Measurements from ENCODE around the gene TMEM223.

The TMEM223 gene

DNA sequence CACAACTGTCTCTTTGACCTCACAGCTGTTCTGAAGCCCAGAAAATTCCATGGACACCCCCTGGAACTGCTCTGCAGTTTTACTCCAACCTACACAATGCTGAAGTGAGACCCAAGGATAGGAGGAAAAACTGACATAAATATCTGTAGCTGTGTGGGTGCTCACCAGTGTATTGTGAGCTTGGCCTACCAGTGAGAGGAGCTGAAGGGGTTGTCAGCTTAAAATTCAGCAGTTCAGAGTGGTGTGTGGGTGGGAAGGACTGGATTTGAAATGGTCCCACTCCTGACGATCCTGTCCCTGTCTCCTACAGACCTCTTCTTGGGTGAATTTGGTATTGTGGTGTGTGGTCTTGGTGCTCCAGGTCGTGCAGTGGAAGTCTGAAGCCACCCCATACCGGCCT is 2.2 kb downstream of the TMEM223 start:
- TF ChIP-seq, protein P1, sequence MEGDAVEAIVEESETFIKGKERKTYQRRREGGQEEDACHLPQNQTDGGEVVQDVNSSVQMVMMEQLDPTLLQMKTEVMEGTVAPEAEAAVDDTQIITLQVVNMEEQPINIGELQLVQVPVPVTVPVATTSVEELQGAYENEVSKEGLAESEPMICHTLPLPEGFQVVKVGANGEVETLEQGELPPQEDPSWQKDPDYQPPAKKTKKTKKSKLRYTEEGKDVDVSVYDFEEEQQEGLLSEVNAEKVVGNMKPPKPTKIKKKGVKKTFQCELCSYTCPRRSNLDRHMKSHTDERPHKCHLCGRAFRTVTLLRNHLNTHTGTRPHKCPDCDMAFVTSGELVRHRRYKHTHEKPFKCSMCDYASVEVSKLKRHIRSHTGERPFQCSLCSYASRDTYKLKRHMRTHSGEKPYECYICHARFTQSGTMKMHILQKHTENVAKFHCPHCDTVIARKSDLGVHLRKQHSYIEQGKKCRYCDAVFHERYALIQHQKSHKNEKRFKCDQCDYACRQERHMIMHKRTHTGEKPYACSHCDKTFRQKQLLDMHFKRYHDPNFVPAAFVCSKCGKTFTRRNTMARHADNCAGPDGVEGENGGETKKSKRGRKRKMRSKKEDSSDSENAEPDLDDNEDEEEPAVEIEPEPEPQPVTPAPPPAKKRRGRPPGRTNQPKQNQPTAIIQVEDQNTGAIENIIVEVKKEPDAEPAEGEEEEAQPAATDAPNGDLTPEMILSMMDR (IDR thresholded peaks at IDR 0.05) = no peak

- TF ChIP-seq, protein P1 (IDR thresholded peaks at IDR 0.05) = no peak
Measured at GRCh38 chr11:62788991-62789390, 2.8 kb downstream of the TMEM223 start.

GRCh38 chr11:62787005-62787759 is 4.6 kb downstream of the TMEM223 start, which contains the start of gene TMEM179B:
TSS of gene TMEM179B (plus strand) at chr11:62787402. CDS start at chr11:62787432, 30 bp downstream.
- TF ChIP-seq, protein P1 (IDR thresholded peaks at IDR 0.05) = no peak

DNA sequence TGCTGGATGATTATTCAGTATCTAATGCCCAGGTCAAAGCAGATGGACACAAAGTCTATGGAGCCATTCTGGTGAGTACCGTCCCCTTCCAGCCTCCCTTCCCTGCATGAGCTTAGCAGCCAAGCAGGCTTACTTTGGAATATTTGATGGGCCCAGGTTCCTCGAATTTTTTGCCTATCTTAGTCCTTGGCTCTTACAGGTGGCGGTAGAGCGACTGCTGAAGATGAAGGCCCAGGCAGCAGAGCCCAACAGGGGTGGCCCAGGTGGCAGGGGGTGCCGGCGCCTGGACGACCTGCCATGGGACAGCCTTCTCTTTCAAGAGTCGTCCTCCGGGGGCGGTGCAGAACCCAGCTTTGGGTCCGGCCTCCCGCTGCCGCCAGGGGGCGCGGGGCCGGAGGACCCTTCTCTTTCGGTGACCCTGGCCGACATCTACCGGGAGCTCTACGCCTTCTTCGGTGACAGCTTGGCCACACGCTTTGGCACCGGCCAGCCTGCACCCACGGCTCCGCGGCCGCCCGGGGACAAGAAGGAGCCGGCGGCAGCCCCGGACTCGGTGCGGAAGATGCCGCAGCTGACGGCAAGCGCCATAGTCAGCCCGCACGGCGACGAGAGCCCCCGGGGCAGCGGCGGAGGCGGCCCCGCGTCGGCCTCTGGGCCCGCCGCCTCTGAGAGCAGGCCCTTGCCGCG is 5.3 kb downstream of the TMEM223 start:
- TF ChIP-seq, protein P1 (IDR thresholded peaks at IDR 0.05) = peak; percentile 95

- TF ChIP-seq, protein P1 (IDR thresholded peaks at IDR 0.05) = no peak
Measured at GRCh38 chr11:62782753-62783152, 9.1 kb downstream of the TMEM223 start.

DNA sequence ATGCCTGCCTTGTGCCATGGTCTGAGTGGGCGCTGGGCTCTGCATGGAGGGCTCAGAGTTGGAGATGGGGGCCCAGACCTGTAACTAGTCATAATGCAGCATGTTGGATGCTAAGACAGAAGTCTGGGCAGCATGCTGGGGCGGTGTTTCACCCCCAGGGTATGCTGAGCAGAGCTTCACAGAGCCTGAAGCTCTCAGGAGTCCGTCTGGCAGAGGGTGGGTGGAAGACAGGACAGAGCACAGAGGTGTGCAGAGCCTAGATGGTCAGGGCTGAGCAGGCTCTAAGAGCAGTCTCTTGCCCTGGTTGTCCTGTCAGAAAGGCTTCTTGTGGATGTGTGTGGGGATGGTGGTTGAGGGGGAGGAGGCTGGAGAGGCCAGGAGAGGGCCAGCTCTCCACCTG is 13.4 kb downstream of the TMEM223 start:
- TF ChIP-seq, protein P1 (IDR thresholded peaks at IDR 0.05) = no peak

GRCh38 chr11:62777389-62777788 is 14.4 kb downstream of the TMEM223 start:
- TF ChIP-seq, protein P1 (IDR thresholded peaks at IDR 0.05) = no peak

Data from LNCAP (cell line).